HG03097 (cell line): ENCODE results near the gene MAP3K19.
"Not testable (repeated sequence)": the region's sequence is repeated elsewhere in the genome, so short reads cannot be mapped to it uniquely, and the experiment has no call there.

ENCODE experiments used
- ATAC-seq: cut with Tn5 transposase; IDR thresholded peaks from one replicate; pipeline ENCODE4 v1.9.1; 2021; ENCODE audit not compliant: unreplicated experiment, low FRiP score

MAP3K19 gene, protein sequence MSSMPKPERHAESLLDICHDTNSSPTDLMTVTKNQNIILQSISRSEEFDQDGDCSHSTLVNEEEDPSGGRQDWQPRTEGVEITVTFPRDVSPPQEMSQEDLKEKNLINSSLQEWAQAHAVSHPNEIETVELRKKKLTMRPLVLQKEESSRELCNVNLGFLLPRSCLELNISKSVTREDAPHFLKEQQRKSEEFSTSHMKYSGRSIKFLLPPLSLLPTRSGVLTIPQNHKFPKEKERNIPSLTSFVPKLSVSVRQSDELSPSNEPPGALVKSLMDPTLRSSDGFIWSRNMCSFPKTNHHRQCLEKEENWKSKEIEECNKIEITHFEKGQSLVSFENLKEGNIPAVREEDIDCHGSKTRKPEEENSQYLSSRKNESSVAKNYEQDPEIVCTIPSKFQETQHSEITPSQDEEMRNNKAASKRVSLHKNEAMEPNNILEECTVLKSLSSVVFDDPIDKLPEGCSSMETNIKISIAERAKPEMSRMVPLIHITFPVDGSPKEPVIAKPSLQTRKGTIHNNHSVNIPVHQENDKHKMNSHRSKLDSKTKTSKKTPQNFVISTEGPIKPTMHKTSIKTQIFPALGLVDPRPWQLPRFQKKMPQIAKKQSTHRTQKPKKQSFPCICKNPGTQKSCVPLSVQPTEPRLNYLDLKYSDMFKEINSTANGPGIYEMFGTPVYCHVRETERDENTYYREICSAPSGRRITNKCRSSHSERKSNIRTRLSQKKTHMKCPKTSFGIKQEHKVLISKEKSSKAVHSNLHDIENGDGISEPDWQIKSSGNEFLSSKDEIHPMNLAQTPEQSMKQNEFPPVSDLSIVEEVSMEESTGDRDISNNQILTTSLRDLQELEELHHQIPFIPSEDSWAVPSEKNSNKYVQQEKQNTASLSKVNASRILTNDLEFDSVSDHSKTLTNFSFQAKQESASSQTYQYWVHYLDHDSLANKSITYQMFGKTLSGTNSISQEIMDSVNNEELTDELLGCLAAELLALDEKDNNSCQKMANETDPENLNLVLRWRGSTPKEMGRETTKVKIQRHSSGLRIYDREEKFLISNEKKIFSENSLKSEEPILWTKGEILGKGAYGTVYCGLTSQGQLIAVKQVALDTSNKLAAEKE (N-terminal part only)

DNA sequence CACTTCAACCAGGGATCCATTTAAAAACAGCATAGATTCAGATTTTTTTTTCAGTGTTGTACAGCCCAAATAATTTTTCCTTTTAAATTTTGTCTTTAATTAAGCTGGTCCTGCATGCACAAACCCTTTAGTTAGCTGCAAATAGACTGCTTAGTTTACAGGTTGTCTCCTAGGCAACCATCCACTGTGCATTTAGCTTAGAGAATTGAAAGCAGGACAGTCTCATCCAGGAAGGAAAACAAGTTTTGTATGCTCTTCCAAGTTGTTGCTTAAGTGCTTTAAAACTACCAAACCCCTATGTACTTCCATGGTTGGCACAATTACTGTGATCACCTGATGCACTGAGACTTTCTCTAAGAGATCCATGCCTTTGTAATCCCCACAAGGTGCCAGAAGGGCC, at the start of gene MAP3K19:
MAP3K19 (minus strand) TSS at position 148 of the 400 bp plus-strand sequence. CDS start 22,800 bp downstream, outside the sequence.
- no peak for ATAC-seq

DNA sequence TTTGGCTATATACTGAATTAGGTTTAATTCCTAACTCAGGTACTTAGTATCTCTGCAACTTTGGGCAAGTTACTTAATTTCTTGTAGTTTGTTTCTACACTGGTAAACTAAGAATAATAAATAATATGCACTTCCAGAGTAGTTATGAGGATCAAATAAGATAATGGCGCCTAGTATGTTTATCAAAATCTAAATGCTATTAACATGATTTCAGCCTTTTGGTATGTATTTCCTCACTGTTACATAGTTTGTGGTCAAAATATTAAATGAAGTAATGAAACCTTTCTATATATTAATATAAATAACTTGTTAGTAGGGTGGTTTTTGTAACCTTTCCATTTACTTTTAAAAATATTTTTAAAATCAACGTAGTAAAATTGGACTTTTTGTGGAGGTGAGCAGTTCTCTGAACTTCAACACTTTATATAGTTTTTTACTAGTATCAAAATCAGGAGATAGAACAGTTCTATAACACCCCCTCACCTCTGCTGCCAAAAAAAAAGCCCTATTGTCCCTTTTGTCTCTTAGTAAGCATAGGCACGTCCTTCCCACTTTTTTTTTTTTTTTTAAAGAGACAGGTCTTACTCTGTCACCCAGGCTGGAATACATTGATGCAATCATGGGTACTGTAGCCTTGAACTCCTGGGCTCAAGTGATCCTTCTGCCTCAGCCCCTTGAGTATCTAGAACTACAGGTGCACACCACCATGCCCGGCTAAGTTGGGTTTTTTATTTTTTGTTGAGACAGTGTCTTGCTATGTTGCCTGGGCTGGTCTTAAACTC, 49.6 kb upstream of the MAP3K19 start:
- ATAC-seq = no peak

DNA sequence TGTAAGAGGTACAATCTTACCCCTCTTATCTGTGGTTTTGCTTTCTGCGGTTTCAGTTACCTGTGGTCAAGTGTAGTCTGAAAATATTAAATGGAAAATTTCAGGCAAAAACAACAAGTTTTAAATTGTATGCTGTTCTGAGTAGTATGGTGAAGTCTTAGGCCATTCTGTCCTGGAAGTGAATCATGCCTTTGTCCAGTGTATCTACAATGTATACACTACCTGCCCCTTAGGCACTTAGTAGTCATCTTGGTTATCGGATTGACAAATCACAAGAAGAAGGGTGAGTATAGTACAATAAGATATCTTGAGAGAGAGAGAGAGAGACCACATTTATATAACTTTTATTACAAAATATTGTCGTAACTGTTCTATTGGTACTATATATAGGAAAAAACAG, 48.3 kb upstream of the MAP3K19 start:
- ATAC-seq = no peak

DNA sequence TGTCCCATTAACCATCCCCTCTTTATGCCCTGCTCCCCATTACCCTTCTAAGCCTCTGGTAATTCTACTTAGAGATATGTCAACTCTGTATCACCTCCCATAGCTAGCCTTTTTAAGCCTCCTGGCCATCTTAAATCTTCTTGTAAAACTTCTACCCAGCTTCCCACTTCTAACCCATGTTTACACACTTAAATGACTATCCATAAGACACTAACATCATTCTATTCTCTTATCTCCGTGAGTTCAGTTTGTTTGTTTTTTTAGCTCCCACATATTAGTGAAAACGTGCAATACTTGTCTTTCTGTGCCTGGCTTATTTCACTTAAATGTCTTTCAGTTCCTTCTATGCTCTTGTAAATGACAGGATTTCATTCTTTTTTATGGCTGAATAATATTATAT, 47.3 kb upstream of the MAP3K19 start:
- ATAC-seq = no peak

DNA sequence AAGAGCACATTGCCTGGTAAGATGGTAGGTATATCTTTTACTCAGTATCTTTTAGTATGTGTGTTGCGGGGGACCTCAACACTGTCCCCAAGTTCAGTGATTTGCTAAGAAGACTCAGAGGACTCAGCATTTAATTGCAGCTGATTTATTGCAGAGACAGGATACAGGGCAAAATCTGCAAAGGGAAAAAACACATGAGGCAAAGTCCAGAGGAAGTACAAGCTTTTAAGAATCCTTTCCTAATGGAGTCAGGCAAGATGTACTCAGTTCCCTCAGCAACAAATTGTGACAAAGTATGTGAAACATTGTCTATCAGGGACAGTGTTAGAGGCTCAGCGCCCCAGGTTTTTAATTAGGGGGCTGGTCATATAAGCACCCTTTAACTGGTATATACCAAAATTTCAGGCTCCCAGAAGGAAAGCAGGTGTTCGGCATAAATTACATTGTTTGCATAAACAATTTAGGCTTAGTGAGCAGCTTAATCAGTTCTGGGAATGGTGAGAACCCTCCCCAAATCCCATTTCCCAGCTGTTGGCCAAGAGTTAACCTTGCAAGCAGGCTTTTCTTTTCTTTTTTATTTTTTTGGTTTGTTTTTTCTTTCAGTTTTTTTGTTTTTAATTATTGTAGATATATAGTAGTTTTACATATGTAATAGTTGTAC, 46.6 kb upstream of the MAP3K19 start:
- no peak for ATAC-seq

DNA sequence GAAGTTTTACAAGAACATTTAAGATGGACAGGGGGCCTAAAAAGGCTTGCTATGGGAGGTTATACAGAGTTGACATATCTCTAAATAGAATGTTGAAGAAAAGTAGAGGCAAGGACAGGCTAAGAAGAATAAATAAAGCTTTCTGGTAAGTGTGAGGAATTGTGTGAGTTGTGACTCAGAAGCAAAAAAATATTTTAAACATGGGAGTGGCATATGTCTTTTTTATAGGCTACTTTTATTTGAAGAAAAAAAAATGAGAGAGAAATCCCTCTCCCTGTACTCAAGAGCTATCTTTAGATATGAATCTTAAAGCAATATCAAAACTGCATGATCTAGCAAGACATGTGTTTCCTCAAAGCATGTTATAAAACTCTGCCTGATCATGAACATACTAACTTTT, 45.9 kb upstream of the MAP3K19 start:
- no peak for ATAC-seq

DNA sequence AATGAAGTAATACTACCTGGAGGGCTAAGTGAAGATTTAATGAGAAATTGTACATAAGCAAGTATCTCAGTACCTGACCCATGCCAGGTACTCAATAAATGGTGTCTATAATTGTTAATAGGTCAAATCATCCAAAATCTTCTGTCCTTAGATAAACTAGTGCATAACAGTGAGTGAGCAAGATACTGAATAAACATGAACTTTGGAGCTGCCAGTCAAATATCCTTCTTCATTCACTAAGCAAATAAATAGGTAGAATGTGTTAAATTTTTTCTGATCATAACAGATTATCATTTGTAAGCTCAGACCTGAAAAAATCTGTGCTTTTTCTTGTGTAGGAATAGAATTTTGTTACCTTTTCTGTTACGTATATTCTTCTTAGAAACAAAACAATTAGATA, 44.4 kb upstream of the MAP3K19 start:
- ATAC-seq = no peak

DNA sequence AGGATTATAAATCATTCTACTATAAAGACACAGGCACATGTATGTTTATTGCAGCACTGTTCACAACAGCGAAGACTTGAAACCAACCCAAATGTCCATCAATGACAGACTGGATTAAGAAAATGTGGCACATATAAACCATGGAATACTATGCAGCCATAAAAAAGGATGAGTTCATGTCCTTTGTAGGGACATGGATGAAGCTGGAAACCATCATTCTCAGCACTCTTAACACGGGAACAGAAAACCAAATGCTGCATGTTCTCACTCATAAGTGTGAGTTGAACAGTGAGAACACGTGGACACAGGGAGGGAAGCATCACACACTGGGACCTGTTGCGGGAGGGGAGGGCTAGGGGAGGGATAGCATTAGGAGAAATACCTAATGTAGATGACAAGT, 42.4 kb upstream of the MAP3K19 start:
- not testable (repeated sequence) for ATAC-seq

DNA sequence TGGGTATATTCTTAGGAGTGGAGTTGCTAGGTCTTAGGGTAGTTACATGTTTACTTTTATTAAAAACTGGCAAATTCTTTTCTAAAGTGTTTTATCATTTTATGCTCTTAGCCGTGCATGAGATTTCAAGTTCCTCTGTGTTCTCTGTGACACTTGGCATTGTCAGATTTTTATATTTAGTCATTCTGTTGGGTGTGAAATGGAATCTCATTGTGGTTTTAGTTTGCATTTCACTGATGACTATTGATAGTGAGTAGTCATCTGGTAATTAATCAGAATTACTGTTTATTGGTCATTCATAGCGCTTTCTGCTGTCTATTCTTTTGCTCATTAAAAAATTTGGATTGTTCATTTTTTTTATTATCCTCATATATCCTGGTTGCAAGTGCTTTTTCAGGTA, 39.0 kb upstream of the MAP3K19 start:
- no peak for ATAC-seq

DNA sequence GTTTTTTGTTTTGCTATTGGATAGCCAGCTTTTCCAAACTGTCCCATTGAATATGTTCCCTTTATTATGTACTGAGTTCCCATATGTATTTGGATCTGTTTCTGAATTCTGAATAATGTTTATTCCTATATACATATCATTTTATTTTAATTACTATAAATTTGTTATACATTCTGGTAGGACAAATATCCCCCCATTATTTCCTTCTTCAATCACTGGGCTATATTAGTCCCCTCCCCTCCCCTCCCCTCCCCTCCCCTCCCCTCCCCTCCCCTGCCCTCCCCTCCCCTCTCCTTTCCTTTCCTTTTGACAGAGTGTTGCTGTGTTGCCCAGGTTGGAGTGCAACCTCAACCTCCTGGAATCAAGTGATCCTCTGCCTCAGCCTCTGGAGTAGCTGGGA, 31.2 kb upstream of the MAP3K19 start:
- no peak for ATAC-seq

DNA sequence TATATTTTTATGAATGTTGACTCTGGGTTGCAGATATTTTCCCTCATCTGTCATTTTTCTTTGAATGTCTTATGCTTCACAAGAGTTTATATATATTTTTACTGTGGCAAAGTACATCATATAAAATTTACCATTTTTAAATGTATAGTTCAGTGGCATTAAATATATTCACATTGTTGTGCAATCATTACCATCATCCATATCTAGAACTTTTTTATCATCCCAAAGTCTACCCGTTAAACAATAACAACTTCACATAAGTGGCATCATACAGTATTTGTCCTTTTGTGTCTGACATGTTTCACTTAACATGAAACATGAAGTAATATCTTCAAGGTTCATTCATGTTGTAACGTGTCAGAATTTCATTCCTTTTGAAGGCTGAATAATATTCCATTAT, 29.3 kb upstream of the MAP3K19 start:
- no peak for ATAC-seq

DNA sequence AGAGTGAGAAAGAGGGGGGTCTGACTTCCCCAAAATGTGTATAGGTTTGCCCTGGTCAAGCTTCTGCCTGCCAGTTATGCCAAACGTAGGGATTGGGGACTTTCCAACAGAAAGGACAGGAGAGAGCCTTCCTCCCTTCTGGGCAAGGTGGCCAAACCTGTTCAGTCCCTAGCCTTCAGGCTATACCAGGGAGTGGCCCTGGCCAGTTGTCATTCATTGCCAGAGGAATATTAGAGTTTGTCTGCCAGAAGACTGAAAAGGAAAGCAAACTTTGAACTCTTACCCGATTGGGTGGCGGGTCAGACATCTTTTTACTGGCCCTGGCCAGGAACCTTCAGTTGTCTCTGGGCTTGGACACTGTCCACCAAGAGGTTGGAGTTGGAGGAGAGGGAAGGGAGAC, 27.0 kb upstream of the MAP3K19 start:
- no peak for ATAC-seq

DNA sequence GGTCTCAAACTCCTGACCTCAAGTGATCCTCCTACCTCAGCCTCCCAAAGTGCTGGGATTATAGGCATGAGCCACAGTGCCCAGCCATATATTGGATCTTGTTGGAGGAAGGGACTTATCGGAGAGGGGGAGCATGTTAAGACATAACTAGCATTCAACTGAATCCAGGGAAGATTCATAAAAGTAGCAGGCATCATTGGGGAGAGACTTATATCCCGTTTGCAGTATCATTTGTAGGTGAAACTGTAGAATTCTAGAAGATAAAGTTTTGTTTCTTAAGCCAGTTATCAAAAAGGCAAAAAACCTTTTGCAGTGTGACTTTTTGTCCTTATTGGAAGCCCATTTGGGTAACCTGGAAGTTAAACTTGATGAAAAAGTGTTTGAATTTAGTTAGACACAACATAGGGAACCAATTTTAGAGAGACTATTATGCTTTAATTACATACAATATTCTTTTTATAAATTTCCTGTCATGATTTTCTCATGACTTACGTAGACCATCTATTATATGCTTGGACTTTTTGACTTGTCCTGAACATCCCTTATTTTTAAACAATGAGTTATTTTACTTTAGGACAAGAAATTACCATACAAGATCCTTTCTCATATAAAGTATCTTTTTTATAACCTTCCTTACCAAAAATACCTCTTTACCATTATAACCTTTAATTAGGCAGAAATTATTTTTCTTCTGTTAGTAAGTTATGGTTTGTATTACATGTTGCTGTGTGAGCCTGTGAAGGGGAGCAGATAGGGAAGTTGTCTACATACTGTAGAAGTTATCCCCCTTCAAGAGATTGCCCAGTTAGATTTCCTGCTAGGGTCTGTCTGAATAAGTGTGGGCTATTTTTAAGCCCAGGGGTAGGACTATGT, 25.1 kb upstream of the MAP3K19 start:
- no peak for ATAC-seq

DNA sequence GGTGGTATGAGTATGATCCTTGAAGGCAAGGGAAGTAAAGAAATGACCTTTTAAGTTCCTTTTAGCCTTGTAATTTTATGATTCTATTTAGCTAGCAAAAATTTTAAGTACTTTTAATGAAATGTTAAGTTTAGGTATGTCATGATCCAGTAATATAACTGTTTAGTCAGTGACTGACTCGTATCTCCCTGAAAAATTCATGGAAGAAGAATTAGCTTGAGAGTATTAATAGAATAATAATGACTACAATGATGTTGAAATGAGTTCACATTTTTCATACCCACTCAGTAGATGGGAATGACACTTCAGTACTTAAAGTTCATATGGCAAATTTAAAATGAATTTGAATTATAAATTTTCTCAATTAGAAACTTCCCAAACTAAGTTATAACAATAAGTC, 19.5 kb upstream of the MAP3K19 start:
- ATAC-seq = no peak

DNA sequence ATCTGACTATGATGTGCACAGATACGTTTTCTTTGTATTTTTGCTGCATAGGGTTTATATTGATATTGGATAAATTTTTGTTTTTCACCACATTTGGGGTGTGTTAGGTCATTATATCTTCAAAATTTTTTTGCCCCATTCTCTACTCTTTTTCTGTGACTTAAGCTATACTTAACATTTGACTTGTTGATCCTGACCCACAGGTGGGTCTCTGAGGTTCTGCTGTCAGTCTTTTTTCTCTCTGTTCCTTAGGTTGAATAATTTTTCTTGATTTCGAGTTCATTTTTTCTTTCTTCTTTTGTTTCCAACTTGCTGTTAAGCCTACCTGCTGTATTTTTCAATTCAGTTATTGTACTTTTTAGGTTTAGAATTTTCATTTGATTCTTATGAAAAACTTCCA, 16.9 kb upstream of the MAP3K19 start:
- ATAC-seq = no peak

DNA sequence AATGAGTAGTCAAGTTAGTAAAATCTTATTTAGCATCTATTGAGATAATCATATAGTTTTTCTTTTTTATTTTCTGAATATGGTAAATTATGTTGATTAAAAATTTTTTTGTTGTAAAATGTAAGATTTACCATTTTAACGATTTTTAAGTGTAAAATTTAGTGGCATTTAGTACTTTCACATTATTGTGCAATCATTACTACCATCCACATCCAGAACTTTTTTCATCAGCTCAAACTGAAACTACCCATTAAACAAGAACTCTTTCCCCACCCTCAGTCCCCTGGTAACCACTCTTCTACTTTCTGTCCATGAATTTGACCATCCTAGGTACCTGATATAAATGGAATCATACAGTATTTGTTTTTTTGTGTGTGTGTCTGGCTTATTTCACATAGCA, 16.0 kb upstream of the MAP3K19 start:
- no peak for ATAC-seq

DNA sequence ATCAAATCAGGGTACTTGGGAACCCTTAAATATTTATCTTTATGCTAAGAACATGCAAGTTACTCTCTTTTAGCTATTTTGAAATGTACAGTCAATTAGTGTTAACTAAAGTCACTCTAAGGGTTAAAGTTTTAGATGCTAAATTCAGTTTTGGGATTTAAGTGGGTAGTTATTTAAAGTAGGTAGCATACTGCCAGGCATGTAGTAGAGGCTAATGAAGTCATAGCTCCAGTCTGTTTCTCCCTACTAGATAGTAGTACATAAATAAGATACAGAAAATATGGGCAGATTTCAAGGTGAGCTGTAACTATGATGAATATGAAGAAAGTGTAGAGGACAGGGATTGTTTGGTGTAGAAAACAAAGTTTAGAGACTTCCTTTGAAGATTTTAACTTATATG, 12.3 kb upstream of the MAP3K19 start:
- ATAC-seq = no peak

DNA sequence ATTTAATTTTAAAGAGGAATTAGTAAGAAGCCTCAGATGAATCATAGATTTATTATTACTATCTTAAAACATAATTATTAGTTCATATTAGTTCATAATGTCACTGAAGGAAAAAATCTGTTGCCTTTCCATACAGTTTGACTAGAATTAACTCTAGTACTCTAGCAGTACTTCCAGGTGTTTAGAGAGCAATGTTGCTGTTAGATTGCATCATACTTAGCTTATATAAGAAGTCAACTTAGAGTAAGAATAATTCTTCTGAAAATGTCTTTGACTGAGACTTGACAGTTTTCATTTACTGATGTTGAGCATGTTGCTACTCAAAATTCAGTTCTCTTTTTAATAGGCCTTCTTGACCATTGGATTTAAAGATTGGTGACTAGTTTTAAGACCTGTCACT, 9.5 kb upstream of the MAP3K19 start:
- ATAC-seq = no peak

DNA sequence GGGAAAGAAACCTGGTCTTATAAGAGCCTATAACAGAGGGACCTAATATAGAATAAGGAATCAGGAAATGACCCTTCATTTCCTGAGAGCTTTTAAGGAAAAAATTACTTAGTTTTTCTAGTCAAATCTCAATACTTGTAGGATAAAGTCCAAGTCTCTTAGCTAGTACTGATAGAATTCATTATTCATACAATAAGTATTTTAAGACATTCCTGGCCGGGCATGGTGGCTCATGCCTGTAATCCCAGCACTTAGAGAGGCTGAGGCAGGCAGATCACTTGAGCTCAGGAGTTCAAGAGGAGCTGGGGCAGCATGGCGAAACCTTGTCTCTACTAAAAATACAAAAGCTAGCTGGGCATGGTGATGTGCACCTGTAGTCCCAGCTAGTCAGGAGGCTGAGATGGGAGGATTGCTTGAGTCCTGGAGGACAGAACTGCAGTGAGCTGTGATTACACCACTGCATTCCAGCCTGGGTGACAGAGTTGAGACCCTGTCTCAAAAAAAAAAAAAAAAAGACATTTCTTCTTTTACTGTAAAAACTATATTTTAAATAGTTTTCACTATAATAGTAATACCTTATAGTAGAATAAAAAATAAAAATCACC, 8.0 kb upstream of the MAP3K19 start:
- ATAC-seq = no peak
